ENCODE measurements around the gene IMMT.

DNA sequence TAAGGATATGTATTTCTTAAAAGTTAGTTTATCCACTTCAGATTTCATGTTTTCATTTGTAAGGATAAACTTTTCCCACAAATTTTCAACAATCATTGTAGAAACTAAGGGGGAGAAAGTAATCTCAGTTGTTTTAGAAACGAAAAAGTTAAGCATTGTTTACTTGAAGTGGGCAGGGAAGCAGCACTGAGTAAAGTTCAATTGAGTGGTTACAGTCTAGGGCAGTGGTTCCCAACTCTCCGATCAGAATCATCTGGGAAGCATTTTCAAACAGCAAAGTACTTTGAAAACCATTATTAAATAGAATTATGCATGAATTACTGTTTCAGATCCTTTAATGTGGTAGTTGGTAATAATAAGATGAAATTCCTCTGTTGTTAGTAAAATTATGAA, 16.5 kb upstream of the IMMT start:
- TF ChIP-seq, protein P1, sequence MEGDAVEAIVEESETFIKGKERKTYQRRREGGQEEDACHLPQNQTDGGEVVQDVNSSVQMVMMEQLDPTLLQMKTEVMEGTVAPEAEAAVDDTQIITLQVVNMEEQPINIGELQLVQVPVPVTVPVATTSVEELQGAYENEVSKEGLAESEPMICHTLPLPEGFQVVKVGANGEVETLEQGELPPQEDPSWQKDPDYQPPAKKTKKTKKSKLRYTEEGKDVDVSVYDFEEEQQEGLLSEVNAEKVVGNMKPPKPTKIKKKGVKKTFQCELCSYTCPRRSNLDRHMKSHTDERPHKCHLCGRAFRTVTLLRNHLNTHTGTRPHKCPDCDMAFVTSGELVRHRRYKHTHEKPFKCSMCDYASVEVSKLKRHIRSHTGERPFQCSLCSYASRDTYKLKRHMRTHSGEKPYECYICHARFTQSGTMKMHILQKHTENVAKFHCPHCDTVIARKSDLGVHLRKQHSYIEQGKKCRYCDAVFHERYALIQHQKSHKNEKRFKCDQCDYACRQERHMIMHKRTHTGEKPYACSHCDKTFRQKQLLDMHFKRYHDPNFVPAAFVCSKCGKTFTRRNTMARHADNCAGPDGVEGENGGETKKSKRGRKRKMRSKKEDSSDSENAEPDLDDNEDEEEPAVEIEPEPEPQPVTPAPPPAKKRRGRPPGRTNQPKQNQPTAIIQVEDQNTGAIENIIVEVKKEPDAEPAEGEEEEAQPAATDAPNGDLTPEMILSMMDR (conservative IDR thresholded peaks at IDR 0.05 in 1 of 2, IDR thresholded peaks at IDR 0.05 in 1 of 2; ENCODE audit: extremely low read depth in 1 of 2, insufficient read depth in 1 of 2, low read depth in 1 of 2, low read length in 2 of 2), result no peak
- TF ChIP-seq EZH2 (IDR thresholded peaks at IDR 0.05; ENCODE audit: borderline replicate concordance, low read length), result no peak
